HK-2 (cell line): Measurements from ENCODE around the gene ATRNL1.

Experiments
- DNase-seq: peaks from one replicate; pipeline ENCODE4 v3.0.0-alpha.2; 2018; ENCODE audit not compliant: unreplicated experiment

The ATRNL1 gene

GRCh38 chr10:115948465-115948864 is 855.3 kb downstream of the ATRNL1 start:
- no peak for DNase-seq

- no peak for DNase-seq
These were observed 856.2 kb downstream of the ATRNL1 start for GRCh38 chr10:115949282-115949844.

GRCh38 chr10:115950320-115950719 is 857.2 kb downstream of the ATRNL1 start:
- DNase-seq = no peak

GRCh38 chr10:115951242-115951641 is 858.1 kb downstream of the ATRNL1 start:
- no peak for DNase-seq

- DNase-seq = no peak
These were observed 860.1 kb downstream of the ATRNL1 start for GRCh38 chr10:115953281-115953680.

GRCh38 chr10:115953968-115954367 is 860.8 kb downstream of the ATRNL1 start:
- no peak for DNase-seq

- DNase-seq = peak; percentile 33
These were observed 863.3 kb downstream of the ATRNL1 start for GRCh38 chr10:115956225-115957011.

- no peak for DNase-seq
These were observed 863.8 kb downstream of the ATRNL1 start for GRCh38 chr10:115957012-115957399.

GRCh38 chr10:115957786-115958442 is 864.7 kb downstream of the ATRNL1 start:
- no peak for DNase-seq

- DNase-seq = no peak
These were observed 870.7 kb downstream of the ATRNL1 start for GRCh38 chr10:115963848-115964247.

GRCh38 chr10:115964827-115965226 is 871.7 kb downstream of the ATRNL1 start:
- DNase-seq = no peak

- no peak for DNase-seq
These were observed 872.2 kb downstream of the ATRNL1 start for GRCh38 chr10:115965376-115965775.

- no peak for DNase-seq
These were observed 875.1 kb downstream of the ATRNL1 start for GRCh38 chr10:115968236-115968635.

- DNase-seq = peak; percentile 44
These were observed 876.4 kb downstream of the ATRNL1 start for GRCh38 chr10:115969591-115969990.

- no peak for DNase-seq
These were observed 878.8 kb downstream of the ATRNL1 start for GRCh38 chr10:115971921-115972320.

GRCh38 chr10:115972426-115972825 is 879.3 kb downstream of the ATRNL1 start:
- no peak for DNase-seq

GRCh38 chr10:115974351-115974750 is 881.2 kb downstream of the ATRNL1 start:
- no peak for DNase-seq

GRCh38 chr10:115974816-115975430 is 881.8 kb downstream of the ATRNL1 start:
- DNase-seq = no peak

- DNase-seq = no peak
These were observed 882.3 kb downstream of the ATRNL1 start for GRCh38 chr10:115975506-115975905.

GRCh38 chr10:115976342-115976741 is 883.2 kb downstream of the ATRNL1 start:
- no peak for DNase-seq

GRCh38 chr10:115977855-115978254 is 884.7 kb downstream of the ATRNL1 start:
- DNase-seq = no peak

GRCh38 chr10:115979576-115979975 is 886.4 kb downstream of the ATRNL1 start:
- no peak for DNase-seq

GRCh38 chr10:115980470-115980869 is 887.3 kb downstream of the ATRNL1 start:
- DNase-seq = no peak
